ENCODE data around the gene MCRIP1. TPM values are rescaled to one million over a fixed set of nuclear protein-coding genes. Genes with fewer than 3 reads are reported as not detected.

MCRIP1 gene
- total and polyA plus RNA-seq, 9 of the 15 experiments (the other 6 are each of a cell fraction or from before 2014, with no cell fraction given), result 0.39 to 35.8 (median 9.7) TPM

GRCh38 chr17:81871387-81872230, 38.5 kb upstream of the MCRIP1 start (continued):
- no peak; the same call in none of the 2 replicates for TF ChIP-seq CUX1 (CRISPR knock-in tag; IDR thresholded peaks at IDR 0.05)
- no peak for TF ChIP-seq CSDE1 (IDR thresholded peaks at IDR 0.05)
- peak; percentile 15 for TF ChIP-seq TAF1 (IDR thresholded peaks at IDR 0.05; ENCODE audit: control insufficient read depth, extremely low read depth, insufficient read depth, low read length, severe bottlenecking)
- TF ChIP-seq TEAD1 (CRISPR knock-in tag; IDR thresholded peaks at IDR 0.05), result peak; percentile 44 to 95; a peak in 3 of 4 replicates
- peak; percentile 62; the same call in 1 of the 2 replicates for TF ChIP-seq JUN (IDR thresholded peaks at IDR 0.05; ENCODE audit: borderline replicate concordance, low read depth, low read length)
- peak; percentile 86 for TF ChIP-seq JUN (CRISPR knock-in tag; IDR thresholded peaks at IDR 0.05; ENCODE audit: borderline replicate concordance)
- peak; percentile 99 for TF ChIP-seq ZFX (CRISPR knock-in tag; IDR thresholded peaks at IDR 0.05)
- TF ChIP-seq ILF3 (IDR thresholded peaks at IDR 0.05; ENCODE audit: borderline replicate concordance), result peak; percentile 45; the same call in 1 of the 2 replicates
- TF ChIP-seq GTF2F1 (IDR thresholded peaks at IDR 0.05; ENCODE audit: low read depth, low read length), result 0 out of 2 replicates have a peak, but pooled peaks have one; percentile 54
- TF ChIP-seq PKNOX1 (IDR thresholded peaks at IDR 0.05), result peak; percentile 82
- TF ChIP-seq TBL1XR1 (IDR thresholded peaks at IDR 0.05; ENCODE audit: low read length in 2 of 2), result peak in 1 of 2 experiments; percentile 66; a peak in 1 of 4 replicates
- TF ChIP-seq ZFP1 (CRISPR knock-in tag; IDR thresholded peaks at IDR 0.05), result no peak
- no peak for TF ChIP-seq NEUROD1 (IDR thresholded peaks at IDR 0.05; ENCODE audit: borderline replicate concordance, low read depth, low read length, partially characterized antibody)
- TF ChIP-seq HNRNPLL (IDR thresholded peaks at IDR 0.05; ENCODE audit: low read depth, low read length, poor library complexity, severe bottlenecking), result peak; percentile 60
- TF ChIP-seq MAZ (CRISPR knock-in tag; conservative IDR thresholded peaks at IDR 0.05 in 1 of 2, IDR thresholded peaks at IDR 0.05 in 1 of 2), result peak; percentile 49 to 92
- TF ChIP-seq ZNF253 (CRISPR knock-in tag; conservative IDR thresholded peaks at IDR 0.05), result no peak
- peak; percentile 75 for TF ChIP-seq POLR2A (conservative IDR thresholded peaks at IDR 0.05)
- no peak for TF ChIP-seq ZNF3 (CRISPR knock-in tag; IDR thresholded peaks at IDR 0.05)
- peak; percentile 99 for TF ChIP-seq BRD4 (IDR thresholded peaks at IDR 0.05)
- TF ChIP-seq SPI1 (IDR thresholded peaks at IDR 0.05; ENCODE audit: borderline replicate concordance, low read depth, low read length), result peak; percentile 61
- TF ChIP-seq PHF20 (IDR thresholded peaks at IDR 0.05; ENCODE audit: partially characterized antibody), result peak; percentile 80
- no peak for TF ChIP-seq KAT2B (IDR thresholded peaks at IDR 0.05; ENCODE audit: low read depth, low read length)
- TF ChIP-seq ZKSCAN3 (CRISPR knock-in tag; IDR thresholded peaks at IDR 0.05), result no peak

Data from K562 (cell line).